Heart right ventricle (tissue), 16 donors: ENCODE measurements around the gene HLA-B. TPM values are rescaled to one million over a fixed set of nuclear protein-coding genes. Genes with fewer than 3 reads are reported as not detected.

ENCODE experiments used
- ATAC-seq, 8 donors: fragments of 200-7000 bp; cut with Tn5 transposase; one replicate each; pipeline ENCODE4 v1.9.1; 2020; ENCODE audit warnings: mild to moderate bottlenecking in 8 of 8, moderate library complexity in 8 of 8, moderate number of reproducible peaks in 1 of 8
- DNase-seq, 2 donors: peaks; one replicate each; pipeline ENCODE4 v3.0.0-alpha.2; 2020
- H3K27ac ChIP-seq, 10 donors: fragments of 200-600 bp; sonication (generic) in 2 of 10; one replicate each; pipeline versions ENCODE4 v1.5.0 to v1.8.0; 2020 to 2022; ENCODE audit warnings: mild to moderate bottlenecking in 3 of 10
- H3K27me3 ChIP-seq, 7 donors: fragments of 200-600 bp; one replicate each; pipeline ENCODE4 v1.8.0; 2021 to 2022; ENCODE audit warnings: mild to moderate bottlenecking in 2 of 7
- H3K36me3 ChIP-seq, 9 donors: fragments of 200-600 bp; sonication (generic) in 1 of 9; one replicate each; pipeline versions ENCODE4 v1.5.0 to v1.8.0; 2020 to 2022; ENCODE audit warnings: mild to moderate bottlenecking in 2 of 9
- H3K4me1 ChIP-seq, 9 donors: fragments of 200-600 bp; sonication (generic) in 1 of 9; one replicate each; pipeline versions ENCODE4 v1.5.0 to v1.8.0; 2020 to 2022; ENCODE audit warnings: mild to moderate bottlenecking in 4 of 9
- H3K4me3 ChIP-seq, 10 donors: fragments of 200-600 bp; sonication (generic) in 2 of 10; one replicate each; pipeline versions ENCODE4 v1.5.0 to v1.8.0; 2020 to 2022; ENCODE audit warnings: mild to moderate bottlenecking in 7 of 10, moderate library complexity in 2 of 10
- H3K9me3 ChIP-seq, 11 donors: fragments of 200-600 bp in 10 of 11; sonication (generic) in 2 of 11; one replicate each; pipeline versions ENCODE4 v1.5.0 to v1.8.0; 2013 to 2022; ENCODE audit warnings: mild to moderate bottlenecking in 2 of 11, control low read depth in 1 of 11, moderate library complexity in 1 of 11
- WGBS, 2 donors: extraction: QIAGEN DNeasy Blood & Tissue Kit; methylation state at CpG; one replicate each; pipeline ENCODE4 v1.1.7; 2013; ENCODE audit warnings: inconsistent platforms in 1 of 2; 5-methylcytosine and 5-hydroxymethylcytosine counted together
- intact Hi-C, 10 donors: fragments of 100-400 bp; cut with DNase I; formaldehyde crosslinking; loops; one replicate each; pipeline versions ENCODE4 v1.11.1 to v1.14.2; 2022
- polyA plus RNA-seq, 2 donors: library from polyadenylated mRNA; stranded (reverse); fragments of 200-250 nt; gene quantifications; one replicate each; pipeline ENCODE4 v1.2.3, GENCODE V29; 2013
- total RNA-seq, 10 donors: library from RNA; stranded (reverse); fragmentation: NEBNext Ultra II Directional in 3 of 10; extraction: Animal tissue kit (Norgen Biotek cat#: 25700) in 3 of 10; gene quantifications; one replicate each; pipeline versions ENCODE4 v1.2.1 to v1.2.4, GENCODE V29; 2021 to 2023
- TF ChIP-seq, protein P1 (sequence below), 9 donors: fragments of 200-600 bp; sonication (generic) in 2 of 9; IDR thresholded peaks; one replicate each; pipeline versions ENCODE4 v1.5.0 to v1.8.0; 2021 to 2022; ENCODE audit warnings: antibody characterized with exemption in 9 of 9, mild to moderate bottlenecking in 5 of 9, moderate library complexity in 1 of 9
- donor health status: Arrhythmogenic right ventricular cardiomyopathy.
- donor health status: ischemic (EF 13 %, LVEDD 7.1; RV severe dilation, severe dysfunction).
- donor health status: healthy with polysubstance abuse.
- donor health status: DM: no; HTN: yes; CAD: no.
- donor health status: DM: no; HTN: no; CAD: no.
- donor health status: ischemic (EF 25% LVEDD 6.9; RV normal size, moderate dysfunction).
- donor health status: ischemic (EF 25% LVEDD 5.7; RV mildly dilated, moderate dysfunction).
- donor health status: healthy.
- donor health status: DM: yes; HTN: yes; CAD: no.
- donor health status: Ischemic cardiomyopathy.
- donor health status: ischemic (EF 35%, LVEDD 5.7; RV mildly dilated, moderate dysfunction).
- donor health status: nonischemic (EF 11% LVEDD 7.7; RV severe dilation, severe dysfunction).
- donor health status: DM: yes; HTN: yes; CAD: no.
- donor health status: PGD.
- donor health status: ischemic (EF 29% LVEDD 5.4; RV normal size, mild dysfunction).
- donor health status: nonischemic (EF 23%, LVEDD 6.1; RV moderate dilation, normal function).

HLA-B gene
- total and polyA plus RNA-seq, 12 donors, result 252 to 2,676 (median 408) TPM

DNA sequence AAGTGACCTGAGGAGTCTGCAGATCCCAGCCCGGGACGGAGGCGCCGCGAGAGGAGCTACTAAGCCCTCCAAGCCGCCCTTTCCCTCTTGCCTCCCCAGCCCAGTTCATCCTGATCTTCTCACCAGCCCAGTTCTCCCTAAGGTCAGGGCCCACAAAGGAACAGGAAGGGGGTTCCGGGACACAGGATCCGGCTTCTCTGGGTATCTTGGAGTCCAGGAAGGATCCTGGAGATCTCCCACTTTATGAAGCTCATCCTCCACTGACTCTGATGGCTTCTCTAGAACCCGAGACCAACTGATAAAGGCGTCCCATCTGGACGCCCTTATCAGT lies 48.2 kb downstream of the HLA-B start:
- intact Hi-C loops, result no loop called here
- 17 to 24% methylated on average over 7 to 11 of the region's 11 CpGs for WGBS, 2 donors
- peak in 1 of 8 donors; percentile 14 for ATAC-seq
- H3K27me3 ChIP-seq, result peaks cover under 1 to 77% (median 44%) of the 10 kb centered on the region in 7 donors
- TF ChIP-seq, protein P1, sequence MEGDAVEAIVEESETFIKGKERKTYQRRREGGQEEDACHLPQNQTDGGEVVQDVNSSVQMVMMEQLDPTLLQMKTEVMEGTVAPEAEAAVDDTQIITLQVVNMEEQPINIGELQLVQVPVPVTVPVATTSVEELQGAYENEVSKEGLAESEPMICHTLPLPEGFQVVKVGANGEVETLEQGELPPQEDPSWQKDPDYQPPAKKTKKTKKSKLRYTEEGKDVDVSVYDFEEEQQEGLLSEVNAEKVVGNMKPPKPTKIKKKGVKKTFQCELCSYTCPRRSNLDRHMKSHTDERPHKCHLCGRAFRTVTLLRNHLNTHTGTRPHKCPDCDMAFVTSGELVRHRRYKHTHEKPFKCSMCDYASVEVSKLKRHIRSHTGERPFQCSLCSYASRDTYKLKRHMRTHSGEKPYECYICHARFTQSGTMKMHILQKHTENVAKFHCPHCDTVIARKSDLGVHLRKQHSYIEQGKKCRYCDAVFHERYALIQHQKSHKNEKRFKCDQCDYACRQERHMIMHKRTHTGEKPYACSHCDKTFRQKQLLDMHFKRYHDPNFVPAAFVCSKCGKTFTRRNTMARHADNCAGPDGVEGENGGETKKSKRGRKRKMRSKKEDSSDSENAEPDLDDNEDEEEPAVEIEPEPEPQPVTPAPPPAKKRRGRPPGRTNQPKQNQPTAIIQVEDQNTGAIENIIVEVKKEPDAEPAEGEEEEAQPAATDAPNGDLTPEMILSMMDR (IDR thresholded peaks at IDR 0.05), result no peak
- no peak for DNase-seq
- H3K4me3 ChIP-seq, result peak overlapping the region in 8 of 10 donors; percentile 13 to 53 (median 48)
- no peaks in the 10 kb centered on the region for H3K9me3 ChIP-seq
- no peak overlapping the region for H3K27ac ChIP-seq
- no peaks in the 10 kb centered on the region for H3K36me3 ChIP-seq
- H3K4me1 ChIP-seq, result peaks cover 0 to 15% (median 9%) of the 10 kb centered on the region in 9 donors

DNA sequence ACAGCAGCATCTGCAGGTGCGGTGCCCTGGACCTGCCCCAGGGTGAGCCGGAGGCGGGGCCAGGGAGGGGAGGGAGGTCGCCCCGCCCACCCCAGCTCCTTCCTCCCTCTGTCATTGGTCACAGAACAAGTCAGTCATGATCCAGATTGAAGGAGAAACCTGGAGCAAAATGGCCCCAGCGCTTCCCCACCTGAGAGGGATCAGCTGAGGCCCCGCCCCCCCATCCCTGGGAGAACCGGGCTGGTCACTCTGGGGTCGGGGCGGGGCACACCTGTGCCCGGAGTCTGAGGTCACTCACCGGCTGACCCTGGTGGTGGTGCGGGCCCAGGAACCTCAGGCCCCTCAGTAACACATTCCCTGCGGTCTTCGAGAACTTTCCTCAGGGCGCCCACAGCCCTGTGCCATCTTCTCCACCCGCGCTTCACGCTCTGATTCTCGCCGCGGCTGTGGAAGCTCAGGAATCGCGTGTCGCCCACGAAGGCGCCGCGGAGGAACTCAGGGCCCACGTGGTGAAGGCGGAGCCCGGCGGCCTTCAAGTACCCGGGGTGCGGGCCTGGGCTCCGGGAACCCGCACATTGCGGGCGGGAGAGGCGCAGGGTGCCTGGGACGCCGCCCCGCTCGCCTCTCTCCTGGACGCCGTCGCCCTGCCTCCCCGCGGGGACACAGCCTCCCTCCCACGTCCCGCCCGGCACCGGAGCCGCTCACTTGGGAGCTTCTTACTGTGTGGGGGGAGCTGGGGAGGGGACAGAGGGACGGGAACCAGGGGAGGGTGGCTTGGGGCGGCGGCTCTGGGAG lies 48.7 kb downstream of the HLA-B start:
- H3K4me1 ChIP-seq, result peaks cover 0 to 15% (median 9%) of the 10 kb centered on the region in 9 donors
- H3K27ac ChIP-seq, result no peak overlapping the region
- no peaks in the 10 kb centered on the region for H3K9me3 ChIP-seq
- TF ChIP-seq, protein P1 (IDR thresholded peaks at IDR 0.05), result no peak
- H3K4me3 ChIP-seq, result peak overlapping the region in 9 of 10 donors; percentile 13 to 53 (median 44)
- DNase-seq (peak in 1 of 2 donors; percentile 23), ATAC-seq (peak in 6 of 8 donors; percentile 11 to 61 (median 36))
- 2 to 8% methylated on average over 53 to 56 of the region's 57 CpGs for WGBS, 2 donors
- intact Hi-C loops, result no loop called here
- H3K27me3 ChIP-seq, result peaks cover 0 to 76% (median 40%) of the 10 kb centered on the region in 7 donors
- H3K36me3 ChIP-seq, result no peaks in the 10 kb centered on the region

DNA sequence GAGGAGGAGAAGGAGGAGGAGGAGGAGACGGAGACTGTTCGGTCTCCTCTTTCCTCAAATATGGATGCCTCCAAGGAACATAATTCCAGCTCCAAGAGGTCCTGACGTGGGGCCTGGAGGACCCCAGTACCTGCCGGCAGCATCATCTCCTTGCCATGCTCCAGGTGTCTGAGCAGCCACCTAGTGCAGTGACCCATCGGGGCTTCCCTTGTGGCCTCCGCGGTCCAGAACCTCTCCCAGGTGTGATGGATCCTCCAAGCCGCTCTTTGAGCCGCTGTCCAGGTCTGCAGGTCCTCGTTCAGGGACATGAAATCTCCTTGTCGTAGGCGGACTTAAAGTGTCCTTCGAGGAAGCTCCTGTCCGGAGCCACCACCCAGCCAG lies 49.3 kb downstream of the HLA-B start:
- peaks cover 0 to 15% (median 9%) of the 10 kb centered on the region in 9 donors for H3K4me1 ChIP-seq
- peak overlapping the region in 4 of 10 donors; percentile 23 to 52 (median 48) for H3K4me3 ChIP-seq
- peaks cover 0 to 70% (median 40%) of the 10 kb centered on the region in 7 donors for H3K27me3 ChIP-seq
- TF ChIP-seq, protein P1 (IDR thresholded peaks at IDR 0.05), result no peak
- intact Hi-C loops, result no loop called here
- ATAC-seq (no peak), DNase-seq (no peak)
- no peaks in the 10 kb centered on the region for H3K36me3 ChIP-seq
- H3K27ac ChIP-seq, result no peak overlapping the region
- 45 to 73% methylated on average over 14 of the region's 14 CpGs for WGBS, 2 donors
- no peaks in the 10 kb centered on the region for H3K9me3 ChIP-seq

DNA sequence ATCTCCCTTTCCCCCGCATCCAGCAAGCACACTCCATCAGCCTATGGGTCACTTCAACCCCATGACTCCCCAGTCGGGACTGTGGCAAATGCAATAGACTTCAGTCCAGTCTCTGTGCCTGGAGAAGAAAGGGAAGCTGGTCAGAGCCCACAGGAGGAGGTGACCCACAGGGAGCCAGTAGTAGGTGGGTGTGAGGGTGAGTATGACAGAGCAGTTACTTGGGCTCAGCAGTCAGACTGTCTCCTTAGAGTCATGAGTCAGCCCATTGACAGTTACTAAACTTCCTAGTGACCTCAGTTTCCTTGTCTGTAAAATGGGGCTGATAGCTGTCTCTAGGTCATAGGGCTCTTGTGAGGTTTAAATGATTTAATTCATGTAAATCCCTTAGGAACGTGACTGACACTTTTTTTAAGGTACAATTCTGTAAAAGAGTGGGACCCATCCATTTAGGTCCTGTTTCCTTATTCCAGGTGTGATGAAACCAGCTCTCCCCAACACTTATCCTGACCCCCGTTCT lies 51.2 kb downstream of the HLA-B start:
- no peak overlapping the region for H3K27ac ChIP-seq
- TF ChIP-seq, protein P1 (IDR thresholded peaks at IDR 0.05), result no peak
- intact Hi-C loops, result no loop called here
- H3K4me1 ChIP-seq, result peaks cover 0 to 15% (median 9%) of the 10 kb centered on the region in 9 donors
- no peaks in the 10 kb centered on the region for H3K9me3 ChIP-seq
- DNase-seq, result no peak
- WGBS, 2 donors, result 58 to 86% methylated on average over 4 of the region's 4 CpGs
- no peak for ATAC-seq
- H3K27me3 ChIP-seq, result peaks cover 3 to 58% (median 33%) of the 10 kb centered on the region in 7 donors
- no peak overlapping the region for H3K4me3 ChIP-seq
- H3K36me3 ChIP-seq, result no peaks in the 10 kb centered on the region
